Bronchial epithelial cell (primary cell): ENCODE measurements around the gene NLGN1. TPM values are rescaled to one million over a fixed set of nuclear protein-coding genes. Genes with fewer than 3 reads are reported as not detected.

Experiments used
- DNase-seq: peaks from one replicate; pipeline ENCODE4 v3.0.0-alpha.2; 2010; ENCODE audit warnings: low read depth
- FAIRE-seq: peaks from 2 replicates; lab custom pipeline; 2011; peaks lifted over from hg19 to GRCh38; lab: Jason Lieb, UNC
- H3K27me3 ChIP-seq: 2 replicates; pipeline ENCODE4 v1.5.1; 2011; ENCODE audit warnings: low read length; ENCODE audit not compliant: control insufficient read depth, insufficient read depth
- H3K36me3 ChIP-seq: 2 replicates; pipeline ENCODE4 v1.5.1; 2011; ENCODE audit warnings: low read length; ENCODE audit not compliant: control insufficient read depth, insufficient read depth
- H3K4me3 ChIP-seq: 2 replicates; pipeline ENCODE4 v1.5.1; 2011; ENCODE audit warnings: mild to moderate bottlenecking, low read depth, low read length, control low read depth
- total RNA-seq: library from RNA; depleted of rRNA; stranded (reverse); fragments of >200 nt; gene quantifications from 2 replicates; pipeline ENCODE4 v1.2.1, GENCODE V29; 2014
- TF ChIP-seq, protein P1 (sequence below): IDR thresholded peaks from 2 replicates; pipeline ENCODE4 v1.5.1; 2011; ENCODE audit warnings: mild to moderate bottlenecking, moderate library complexity, low read length, control low read depth, inconsistent platforms; ENCODE audit not compliant: insufficient read depth, severe bottlenecking

The NLGN1 gene
- total RNA-seq, 1 donor from 2014 or later, result under 0.01 TPM

DNA sequence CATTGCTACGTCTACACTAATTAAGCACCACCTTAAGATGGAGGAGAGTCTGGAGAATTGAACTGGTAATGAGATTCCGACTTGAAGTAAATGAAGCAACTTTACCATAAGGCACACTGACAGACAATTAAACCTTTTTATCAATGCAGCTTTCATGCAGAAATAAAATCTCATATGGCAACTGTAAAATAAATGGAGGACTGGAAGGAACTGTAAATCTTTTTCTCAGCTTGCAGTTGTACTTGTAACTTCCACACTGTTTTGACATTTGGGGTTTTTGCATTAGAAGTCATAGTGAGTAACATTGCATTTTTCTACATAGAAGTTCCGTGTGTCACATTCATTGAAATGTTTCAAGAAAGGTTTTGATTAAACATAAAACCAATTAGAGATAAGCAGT, 705.3 kb downstream of the NLGN1 start:
- DNase-seq (no peak), FAIRE-seq (no peak)
- Histone ChIP-seq H3K36me3 (no peaks in the 10 kb centered on the region), H3K4me3 (no peak overlapping the region), H3K27me3 (no peaks in the 10 kb centered on the region)
- TF ChIP-seq, protein P1, sequence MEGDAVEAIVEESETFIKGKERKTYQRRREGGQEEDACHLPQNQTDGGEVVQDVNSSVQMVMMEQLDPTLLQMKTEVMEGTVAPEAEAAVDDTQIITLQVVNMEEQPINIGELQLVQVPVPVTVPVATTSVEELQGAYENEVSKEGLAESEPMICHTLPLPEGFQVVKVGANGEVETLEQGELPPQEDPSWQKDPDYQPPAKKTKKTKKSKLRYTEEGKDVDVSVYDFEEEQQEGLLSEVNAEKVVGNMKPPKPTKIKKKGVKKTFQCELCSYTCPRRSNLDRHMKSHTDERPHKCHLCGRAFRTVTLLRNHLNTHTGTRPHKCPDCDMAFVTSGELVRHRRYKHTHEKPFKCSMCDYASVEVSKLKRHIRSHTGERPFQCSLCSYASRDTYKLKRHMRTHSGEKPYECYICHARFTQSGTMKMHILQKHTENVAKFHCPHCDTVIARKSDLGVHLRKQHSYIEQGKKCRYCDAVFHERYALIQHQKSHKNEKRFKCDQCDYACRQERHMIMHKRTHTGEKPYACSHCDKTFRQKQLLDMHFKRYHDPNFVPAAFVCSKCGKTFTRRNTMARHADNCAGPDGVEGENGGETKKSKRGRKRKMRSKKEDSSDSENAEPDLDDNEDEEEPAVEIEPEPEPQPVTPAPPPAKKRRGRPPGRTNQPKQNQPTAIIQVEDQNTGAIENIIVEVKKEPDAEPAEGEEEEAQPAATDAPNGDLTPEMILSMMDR, result no peak

DNA sequence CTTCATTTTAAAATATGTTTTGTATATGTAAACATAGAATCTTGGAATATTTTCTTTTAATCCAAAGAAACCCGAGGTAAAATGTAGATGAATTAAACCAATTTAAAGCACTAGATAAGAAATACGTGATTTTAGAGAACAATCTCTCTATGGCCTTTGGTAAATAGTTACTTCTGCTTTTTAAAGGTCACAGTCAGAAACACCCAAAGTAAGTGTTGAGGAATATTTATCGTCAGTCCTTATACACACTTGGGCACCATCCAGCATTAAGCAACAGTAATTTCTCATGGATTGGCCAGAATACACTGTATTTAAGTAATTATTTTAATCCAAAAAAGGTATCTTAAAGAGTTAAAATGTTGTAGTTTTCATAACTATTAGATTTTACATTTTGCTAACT, 713.2 kb downstream of the NLGN1 start:
- H3K4me3 ChIP-seq, result no peak overlapping the region
- H3K27me3 ChIP-seq, result no peaks in the 10 kb centered on the region
- no peak for FAIRE-seq
- DNase-seq, result no peak
- TF ChIP-seq, protein P1, result no peak
- H3K36me3 ChIP-seq, result no peaks in the 10 kb centered on the region

DNA sequence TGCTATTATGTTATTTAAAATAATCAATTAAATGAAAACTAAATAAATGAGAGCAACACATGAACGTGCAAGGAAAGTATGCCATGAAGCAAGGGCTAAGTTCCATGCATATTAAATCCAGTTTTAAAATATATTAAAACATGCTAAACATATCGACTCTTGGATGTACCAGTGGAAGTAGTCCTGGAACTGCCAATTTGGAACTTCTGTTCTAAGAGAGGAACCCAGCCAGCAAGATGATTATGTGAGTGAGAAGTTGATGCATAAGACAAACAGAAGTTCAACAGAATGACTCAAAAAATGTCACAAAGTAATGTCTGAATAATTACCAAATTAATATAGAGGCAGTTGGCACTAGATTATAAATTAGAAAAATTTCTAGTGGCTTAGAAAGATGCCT, 714.2 kb downstream of the NLGN1 start:
- TF ChIP-seq, protein P1, result no peak
- H3K4me3 ChIP-seq, result no peak overlapping the region
- FAIRE-seq (no peak), DNase-seq (no peak)
- H3K36me3 ChIP-seq, result no peaks in the 10 kb centered on the region
- H3K27me3 ChIP-seq, result no peaks in the 10 kb centered on the region

DNA sequence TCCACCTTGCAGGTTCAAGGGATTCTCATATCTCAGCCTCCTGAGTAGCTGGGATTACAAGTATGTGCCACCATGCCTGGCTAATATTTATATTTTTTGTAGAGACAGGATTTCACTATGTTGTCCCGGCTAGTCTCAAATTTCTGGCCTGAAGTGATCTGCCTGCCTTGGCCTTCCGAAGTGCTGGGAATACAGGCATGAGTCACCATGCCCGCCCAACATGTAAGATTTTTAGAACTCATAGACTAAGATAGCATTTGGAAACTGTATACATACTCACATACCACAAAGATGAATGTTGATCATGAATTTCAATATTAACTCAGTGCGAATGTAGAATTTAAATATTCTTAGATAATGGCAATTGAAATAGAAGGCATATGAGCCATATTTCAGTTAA, 718.9 kb downstream of the NLGN1 start:
- Histone ChIP-seq H3K27me3 (no peaks in the 10 kb centered on the region), H3K36me3 (no peaks in the 10 kb centered on the region), H3K4me3 (no peak overlapping the region)
- DNase-seq (peak; percentile 13), FAIRE-seq (no peak)
- TF ChIP-seq, protein P1, result no peak

DNA sequence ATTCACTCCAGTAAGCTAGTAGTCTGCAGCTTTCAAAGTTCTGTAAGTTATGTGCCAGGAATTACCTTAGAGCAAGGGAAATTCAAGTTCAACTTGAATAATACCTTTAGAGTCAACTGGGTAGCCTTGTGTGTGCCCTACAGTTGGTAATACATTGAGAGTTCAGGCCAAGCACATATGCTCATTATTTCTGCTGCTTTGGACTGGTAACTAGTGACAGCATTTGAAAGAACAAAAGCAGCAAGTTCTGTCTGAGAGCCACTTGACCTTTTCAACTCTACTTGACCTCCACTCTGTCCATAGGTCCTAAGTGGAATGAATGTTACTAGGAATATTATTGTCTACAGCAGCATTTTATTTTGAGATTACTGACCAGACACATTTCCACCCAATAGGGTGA, 723.5 kb downstream of the NLGN1 start:
- FAIRE-seq, result no peak
- TF ChIP-seq, protein P1, result no peak

DNA sequence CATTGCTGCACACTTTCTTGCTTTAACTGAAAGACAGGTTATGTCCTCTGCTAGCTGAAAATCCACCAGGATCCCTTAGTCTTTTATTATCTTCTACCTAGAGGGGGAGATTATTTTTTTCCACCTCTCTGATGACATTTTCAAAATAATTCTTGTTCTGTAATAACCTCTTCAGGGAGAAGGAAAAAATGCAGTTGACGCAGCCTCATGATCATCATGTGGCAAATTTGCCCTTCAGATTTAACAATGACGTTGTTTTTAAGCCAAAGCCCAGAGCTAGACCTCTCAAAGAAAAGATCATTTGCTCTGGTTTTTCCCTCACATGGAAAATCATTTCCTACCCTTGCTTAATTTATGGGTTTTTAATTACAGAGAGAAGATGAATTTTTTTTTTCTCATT, 724.9 kb downstream of the NLGN1 start:
- H3K4me3 ChIP-seq, result no peak overlapping the region
- no peaks in the 10 kb centered on the region for H3K27me3 ChIP-seq
- no peaks in the 10 kb centered on the region for H3K36me3 ChIP-seq
- TF ChIP-seq, protein P1, result no peak
- no peak for DNase-seq
- FAIRE-seq, result no peak

More for the DNA sequence above, 723.5 kb downstream of the NLGN1 start:
- no peaks in the 10 kb centered on the region for H3K27me3 ChIP-seq
- no peak overlapping the region for H3K4me3 ChIP-seq
- no peak for DNase-seq
- H3K36me3 ChIP-seq, result no peaks in the 10 kb centered on the region
